Endodermal cell (in vitro differentiated cells): ENCODE measurements around the gene SMTN. TPM values are rescaled to one million over a fixed set of nuclear protein-coding genes. Genes with fewer than 3 reads are reported as not detected.

Source experiments
- DNase-seq: peaks from one replicate; pipeline ENCODE4 v3.0.0-alpha.2; 2017
- H3K27ac ChIP-seq: 2 replicates; pipeline ENCODE4 v1.5.1; 2013; ENCODE audit warnings: mild to moderate bottlenecking, low read depth, low read length, moderate library complexity
- H3K27me3 ChIP-seq: 2 replicates; pipeline ENCODE4 v1.6.1; 2013; ENCODE audit warnings: mild to moderate bottlenecking, low read length, moderate library complexity; ENCODE audit not compliant: insufficient read depth, control insufficient read depth, poor library complexity, severe bottlenecking
- H3K36me3 ChIP-seq: 2 replicates; pipeline ENCODE4 v1.7.0; 2013; ENCODE audit warnings: mild to moderate bottlenecking, low read length, moderate library complexity; ENCODE audit not compliant: control insufficient read depth, insufficient read depth
- H3K4me1 ChIP-seq: one replicate; pipeline ENCODE4 v1.7.0; 2013; ENCODE audit warnings: low read length; ENCODE audit not compliant: control insufficient read depth, insufficient read depth
- H3K4me3 ChIP-seq: 2 replicates; pipeline ENCODE4 v1.5.1; 2013; ENCODE audit warnings: mild to moderate bottlenecking, low read length, moderate library complexity
- H3K9ac ChIP-seq: 2 replicates; pipeline ENCODE4 v1.6.1; 2013; ENCODE audit warnings: mild to moderate bottlenecking, low read length, moderate library complexity; ENCODE audit not compliant: poor library complexity, severe bottlenecking; ENCODE audit errors: extremely low read depth
- H3K9me3 ChIP-seq: 2 replicates; pipeline ENCODE4 v1.6.1; 2013; ENCODE audit warnings: mild to moderate bottlenecking, low read length, moderate library complexity; ENCODE audit not compliant: control insufficient read depth
- H3K27ac Mint-ChIP-seq: 2 replicates; pipeline ENCODE4 v1.8.0; 2020; ENCODE audit warnings: mixed read lengths
- H3K27me3 Mint-ChIP-seq: 2 replicates; pipeline ENCODE4 v1.8.0; 2021; ENCODE audit warnings: mild to moderate bottlenecking, mixed read lengths; ENCODE audit not compliant: insufficient read depth
- H3K36me3 Mint-ChIP-seq: 2 replicates; pipeline ENCODE4 v1.8.0; 2020; ENCODE audit warnings: low read depth, mixed read lengths
- H3K4me1 Mint-ChIP-seq: 2 replicates; pipeline ENCODE4 v1.8.0; 2020; ENCODE audit warnings: mixed read lengths
- H3K4me3 Mint-ChIP-seq: 2 replicates; pipeline ENCODE4 v1.8.0; 2020; ENCODE audit warnings: mild to moderate bottlenecking, moderate library complexity, mixed read lengths
- H3K9me3 Mint-ChIP-seq: 2 replicates; pipeline ENCODE4 v1.8.0; 2020; ENCODE audit warnings: mild to moderate bottlenecking, mixed read lengths
- CTCF ChIP-seq: fragments of 200-600 bp; sonication (generic); conservative IDR thresholded peaks from 2 replicates; pipeline ENCODE4 v1.5.0; 2021; ENCODE audit warnings: antibody characterized with exemption, mild to moderate bottlenecking
- WGBS, 2 experiments: methylation state at CpG; one replicate each; pipeline versions ENCODE4 v1.1.5 to v1.1.7; 2013; ENCODE audit warnings: missing lambda C conversion rate in 2 of 2, mixed read lengths in 1 of 2; ENCODE audit not compliant: insufficient coverage in 1 of 2, insufficient read length in 1 of 2; 5-methylcytosine and 5-hydroxymethylcytosine counted together
- total RNA-seq, 2 donors: library from RNA; stranded (reverse); fragmentation: NEBNext Ultra II Directional in 1 of 2; extraction: Animal tissue kit (Norgen Biotek cat#: 25700) in 1 of 2; gene quantifications; 2 replicates in 1 of 2; 3 replicates in 1 of 2; pipeline ENCODE4 v1.2.1, GENCODE V29; 2021

SMTN gene
- total RNA-seq, 2 donors from 2014 or later, result 23.6 to 35.8 TPM

- Histone ChIP-seq H3K9ac (no peak overlapping the region), H3K36me3 (no peaks in the 10 kb centered on the region), H3K4me1 (no peaks in the 10 kb centered on the region), H3K4me3 (no peak overlapping the region), H3K27ac (no peak overlapping the region), H3K27me3 (no peaks in the 10 kb centered on the region), H3K9me3 (no peaks in the 10 kb centered on the region)
- peak; percentile 31 for DNase-seq
- TF ChIP-seq CTCF, result no peak
- WGBS, 2 experiments, result 88 to 91% methylated on average over 1 to 2 of the region's 2 CpGs
- Mint-ChIP-seq H3K27me3 (no peaks in the 10 kb centered on the region), H3K27ac (no peak overlapping the region), H3K4me1 (no peaks in the 10 kb centered on the region), H3K4me3 (no peak overlapping the region), H3K36me3 (no peaks in the 10 kb centered on the region), H3K9me3 (no peaks in the 10 kb centered on the region)
These were observed 49.8 kb downstream of the SMTN start for GRCh38 chr22:31130873-31131272.

GRCh38 chr22:31133911-31134310 is 52.8 kb downstream of the SMTN start:
- Mint-ChIP-seq H3K27ac (no peak overlapping the region), H3K4me1 (no peaks in the 10 kb centered on the region), H3K4me3 (no peak overlapping the region), H3K9me3 (no peaks in the 10 kb centered on the region), H3K36me3 (no peaks in the 10 kb centered on the region), H3K27me3 (no peaks in the 10 kb centered on the region)
- no peak for TF ChIP-seq CTCF
- no peak overlapping the region for H3K9ac ChIP-seq
- no peaks in the 10 kb centered on the region for H3K4me1 ChIP-seq
- H3K4me3 ChIP-seq, result no peak overlapping the region
- H3K27me3 ChIP-seq, result no peaks in the 10 kb centered on the region
- 95 to 96% methylated on average over 8 to 19 of the region's 19 CpGs for WGBS, 2 experiments
- no peaks in the 10 kb centered on the region for H3K36me3 ChIP-seq
- no peak for DNase-seq
- no peak overlapping the region for H3K27ac ChIP-seq
- no peaks in the 10 kb centered on the region for H3K9me3 ChIP-seq

DNA sequence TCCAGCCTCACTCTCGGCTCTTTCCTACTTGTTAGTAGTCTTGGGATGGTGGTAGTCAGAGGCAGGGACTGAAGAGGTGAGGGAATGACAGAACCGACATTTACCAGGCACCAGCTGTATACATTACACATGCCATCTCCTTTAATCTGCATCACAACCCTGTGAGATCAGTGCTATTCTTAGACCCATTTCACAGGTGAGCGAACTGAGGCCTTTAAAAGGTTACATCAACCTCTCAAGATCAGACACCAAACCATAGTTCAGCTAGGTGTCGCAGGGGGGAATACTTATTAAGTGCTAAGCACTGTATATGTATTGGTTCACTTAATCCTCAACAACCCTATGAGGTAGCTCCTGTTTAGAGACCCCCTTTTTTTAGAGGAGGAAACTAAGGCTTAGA is 53.6 kb downstream of the SMTN start:
- WGBS, 2 experiments, result 80 to 89% methylated on average over 2 to 4 of the region's 4 CpGs

More for the DNA sequence above, 53.6 kb downstream of the SMTN start:
- no peaks in the 10 kb centered on the region for H3K36me3 ChIP-seq
- no peaks in the 10 kb centered on the region for H3K27me3 ChIP-seq
- TF ChIP-seq CTCF, result no peak
- no peak overlapping the region for H3K4me3 Mint-ChIP-seq
- H3K4me3 ChIP-seq, result no peak overlapping the region
- no peaks in the 10 kb centered on the region for H3K36me3 Mint-ChIP-seq
- no peak for DNase-seq
- peaks cover under 1% of the 10 kb centered on the region for H3K27me3 Mint-ChIP-seq
- H3K9me3 ChIP-seq, result no peaks in the 10 kb centered on the region
- H3K27ac Mint-ChIP-seq, result no peak overlapping the region
- H3K4me1 Mint-ChIP-seq, result peaks cover under 1% of the 10 kb centered on the region
- no peaks in the 10 kb centered on the region for H3K4me1 ChIP-seq
- H3K9ac ChIP-seq, result no peak overlapping the region
- H3K27ac ChIP-seq, result no peak overlapping the region
- no peaks in the 10 kb centered on the region for H3K9me3 Mint-ChIP-seq
